Stimulated activated CD8-positive, alpha-beta memory T cell treated with anti-CD3 and anti-CD28 coated beads, Interleukin-4, amount 100 ng/mL, for 1 hour (primary cell): Measurements from ENCODE around the gene CIDEA.
A peak's percentile ranks its signal among the peaks of the same experiment; 100 is the strongest.
"Not testable (repeated sequence)": the region's sequence is repeated elsewhere in the genome, so short reads cannot be mapped to it uniquely, and the experiment has no call there.

Source experiments
- DNase-seq, 2 donors: peaks; one replicate each; pipeline ENCODE4 v3.0.0-alpha.2; 2020; ENCODE audit warnings: low read depth in 2 of 2, low spot score in 1 of 2

CIDEA gene

GRCh38 chr18:12254136-12254819 lies at the start of gene CIDEA:
TSS of gene CIDEA (plus strand) at chr18:12254361. CDS start at chr18:12254384, 23 bp downstream.
- DNase-seq, result no peak

- DNase-seq, result not testable (repeated sequence)
Measured at GRCh38 chr18:12208296-12209153, 45.6 kb upstream of the CIDEA start.

GRCh38 chr18:12212308-12212707 lies 41.9 kb upstream of the CIDEA start:
- DNase-seq, result not testable (repeated sequence)

- not testable (repeated sequence) for DNase-seq
Measured at GRCh38 chr18:12214296-12215005, 39.7 kb upstream of the CIDEA start.

GRCh38 chr18:12216471-12216870 lies 37.7 kb upstream of the CIDEA start:
- not testable (repeated sequence) for DNase-seq

- not testable (repeated sequence) for DNase-seq
Measured at GRCh38 chr18:12218603-12219002, 35.6 kb upstream of the CIDEA start.

- DNase-seq, result not testable (repeated sequence)
Measured at GRCh38 chr18:12222041-12222440, 32.1 kb upstream of the CIDEA start.

GRCh38 chr18:12223326-12223725 lies 30.8 kb upstream of the CIDEA start:
- DNase-seq, result not testable (repeated sequence)

GRCh38 chr18:12226807-12227206 lies 27.4 kb upstream of the CIDEA start:
- DNase-seq, result not testable (repeated sequence)

- not testable (repeated sequence) for DNase-seq
Measured at GRCh38 chr18:12227399-12228186, 26.6 kb upstream of the CIDEA start.

GRCh38 chr18:12228308-12228707 lies 25.9 kb upstream of the CIDEA start:
- not testable (repeated sequence) for DNase-seq

GRCh38 chr18:12230561-12230960 lies 23.6 kb upstream of the CIDEA start:
- not testable (repeated sequence) for DNase-seq

- no peak for DNase-seq
Measured at GRCh38 chr18:12231040-12231882, 22.9 kb upstream of the CIDEA start.

GRCh38 chr18:12231986-12232385 lies 22.2 kb upstream of the CIDEA start:
- no peak for DNase-seq

GRCh38 chr18:12233378-12233777 lies 20.8 kb upstream of the CIDEA start:
- no peak for DNase-seq

- no peak for DNase-seq
Measured at GRCh38 chr18:12234451-12235190, 19.5 kb upstream of the CIDEA start.

- DNase-seq, result no peak
Measured at GRCh38 chr18:12236141-12236540, 18.0 kb upstream of the CIDEA start.

GRCh38 chr18:12236934-12237832 lies 17.0 kb upstream of the CIDEA start:
- DNase-seq, result peak in 1 of 2 donors; percentile 29
